HepG2 (cell line): Measurements from ENCODE around the gene SLC25A19. TPM values are rescaled to one million over a fixed set of nuclear protein-coding genes. Genes with fewer than 3 reads are reported as not detected.

Experiments used
- GATAD1 ChIP-seq: IDR thresholded peaks from 2 replicates; pipeline ENCODE4 v1.6.1; 2016; ENCODE audit warnings: missing genetic modification reagents, missing compliant biosample characterization
- GPN1 ChIP-seq: sonication (generic); formaldehyde crosslinking; IDR thresholded peaks from 2 replicates; pipeline ENCODE4 v1.5.1; 2020; ENCODE audit warnings: missing genetic modification reagents, borderline replicate concordance
- IRF2 ChIP-seq: IDR thresholded peaks from 2 replicates; pipeline ENCODE4 v1.6.1; 2018; ENCODE audit warnings: missing genetic modification reagents, missing compliant biosample characterization
- MIER3 ChIP-seq: IDR thresholded peaks from 2 replicates; pipeline ENCODE4 v1.6.1; 2016; ENCODE audit warnings: missing compliant biosample characterization, borderline replicate concordance
- NFIB ChIP-seq: sonication (generic); formaldehyde crosslinking; IDR thresholded peaks from 2 replicates; pipeline ENCODE4 v1.9.0; 2021; ENCODE audit warnings: missing genetic modification reagents, mild to moderate bottlenecking, borderline replicate concordance
- NONO ChIP-seq, 2 experiments: fragments of 450-650 bp in 1 of 2; sonication (generic) in 1 of 2; formaldehyde crosslinking in 1 of 2; IDR thresholded peaks in 1 of 2; conservative IDR thresholded peaks in 1 of 2; 2 replicates each; pipeline versions ENCODE4 v1.6.1 to v1.8.0; 2017 to 2022; ENCODE audit warnings: mild to moderate bottlenecking in 1 of 2, missing genetic modification reagents in 1 of 2, moderate library complexity in 1 of 2
- PAF1 ChIP-seq: IDR thresholded peaks from 2 replicates; pipeline ENCODE4 v1.6.1; 2016; ENCODE audit warnings: missing genetic modification reagents, missing compliant biosample characterization
- PCBP1 ChIP-seq: fragments of 200-400 bp; formaldehyde crosslinking; IDR thresholded peaks from 2 replicates; pipeline ENCODE4 v1.6.1; 2017; ENCODE audit warnings: mild to moderate bottlenecking, low read depth, low read length, borderline replicate concordance
- RBAK ChIP-seq: sonication (generic); formaldehyde crosslinking; IDR thresholded peaks from 2 replicates; pipeline ENCODE4 v1.5.1; 2020; ENCODE audit warnings: mild to moderate bottlenecking, missing genetic modification reagents
- SIX4 ChIP-seq: sonication (generic); formaldehyde crosslinking; IDR thresholded peaks from 2 replicates; pipeline ENCODE4 v1.4.0; 2020; ENCODE audit warnings: missing genetic modification reagents
- SMC3 ChIP-seq: IDR thresholded peaks from 2 replicates; pipeline ENCODE4 v1.6.1; 2011; ENCODE audit warnings: low read length, improper control_type of control experiment
- TMF1 ChIP-seq: sonication (generic); formaldehyde crosslinking; IDR thresholded peaks from 2 replicates; pipeline ENCODE4 v1.8.1; 2022; ENCODE audit warnings: low read depth, missing genetic modification reagents
- YY1 ChIP-seq: IDR thresholded peaks from 2 replicates; pipeline ENCODE4 v1.6.1; 2011; ENCODE audit warnings: low read length, low read depth, moderate library complexity, mild to moderate bottlenecking; ENCODE audit not compliant: insufficient read depth, insufficient replicate concordance
- ZBTB7B ChIP-seq: sonication (generic); formaldehyde crosslinking; IDR thresholded peaks from 2 replicates; pipeline ENCODE4 v1.4.0; 2020; ENCODE audit warnings: missing genetic modification reagents
- ZNF251 ChIP-seq: sonication (generic); formaldehyde crosslinking; IDR thresholded peaks from 2 replicates; pipeline ENCODE4 v1.9.0; 2021; ENCODE audit warnings: mild to moderate bottlenecking, missing genetic modification reagents
- ZNF317 ChIP-seq: sonication (generic); formaldehyde crosslinking; IDR thresholded peaks from 2 replicates; pipeline ENCODE4 v1.5.0; 2020; ENCODE audit warnings: mild to moderate bottlenecking, missing genetic modification reagents
- ZNF343 ChIP-seq: sonication (generic); formaldehyde crosslinking; IDR thresholded peaks from 2 replicates; pipeline ENCODE4 v1.4.0; 2020; ENCODE audit warnings: mild to moderate bottlenecking, missing genetic modification reagents
- ZNF432 ChIP-seq: sonication (generic); formaldehyde crosslinking; IDR thresholded peaks from 2 replicates; pipeline ENCODE4 v1.5.0; 2020; ENCODE audit warnings: missing genetic modification reagents, mild to moderate bottlenecking, borderline replicate concordance
- ZNF460 ChIP-seq: sonication (generic); formaldehyde crosslinking; IDR thresholded peaks from 2 replicates; pipeline ENCODE4 v1.5.1; 2020; ENCODE audit warnings: missing genetic modification reagents, mild to moderate bottlenecking, borderline replicate concordance
- ZNF501 ChIP-seq: sonication (generic); formaldehyde crosslinking; IDR thresholded peaks from 2 replicates; pipeline ENCODE4 v1.5.1; 2020; ENCODE audit warnings: mild to moderate bottlenecking, moderate library complexity, missing genetic modification reagents
- ZNF577 ChIP-seq: sonication (generic); formaldehyde crosslinking; IDR thresholded peaks from 2 replicates; pipeline ENCODE4 v1.4.0; 2020; ENCODE audit warnings: mild to moderate bottlenecking, low read depth, missing genetic modification reagents, borderline replicate concordance
- ZNF580 ChIP-seq: IDR thresholded peaks from 2 replicates; pipeline ENCODE4 v1.6.1; 2016; ENCODE audit warnings: low read depth, borderline replicate concordance
- ZNF619 ChIP-seq: sonication (generic); formaldehyde crosslinking; IDR thresholded peaks from 2 replicates; pipeline ENCODE4 v1.4.0; 2020; ENCODE audit warnings: mild to moderate bottlenecking, missing genetic modification reagents
- ZNF660 ChIP-seq: sonication (generic); formaldehyde crosslinking; IDR thresholded peaks from 2 replicates; pipeline ENCODE4 v1.5.1; 2020; ENCODE audit warnings: mild to moderate bottlenecking, low read depth, missing genetic modification reagents, borderline replicate concordance
- ZNF772 ChIP-seq: sonication (generic); formaldehyde crosslinking; IDR thresholded peaks from 2 replicates; pipeline ENCODE4 v1.5.0; 2020; ENCODE audit warnings: mild to moderate bottlenecking, missing genetic modification reagents
- ZNF816 ChIP-seq: sonication (generic); formaldehyde crosslinking; IDR thresholded peaks from 2 replicates; pipeline ENCODE4 v1.8.0; 2022; ENCODE audit warnings: missing genetic modification reagents, mild to moderate bottlenecking, borderline replicate concordance
- ZSCAN29 ChIP-seq: sonication (generic); formaldehyde crosslinking; conservative IDR thresholded peaks from 2 replicates; pipeline ENCODE4 v1.4.0; 2020; ENCODE audit warnings: mild to moderate bottlenecking, missing genetic modification reagents
- polyA plus RNA-seq, 8 experiments: library from polyadenylated mRNA; depleted of rRNA in 3 of 8; stranded (reverse) in 7 of 8; unstranded in 1 of 8; fragments of >200 nt; fragmentation: Illumina TruSeq in 4 of 8; extraction: Trizol in 4 of 8; gene quantifications; 2 replicates each; pipeline versions ENCODE4 v1.2.1 to v1.2.3, GENCODE V29; 2011 to 2016; ENCODE audit warnings: low read depth in 4 of 8, missing spikeins in 1 of 8, mixed read lengths in 1 of 8; ENCODE audit not compliant: insufficient read depth in 1 of 8
- total RNA-seq, 5 experiments: library from RNA; depleted of rRNA; stranded (reverse); fragments of >200 nt; fragmentation: Illumina TruSeq; extraction: Trizol; gene quantifications; 2 replicates each; pipeline ENCODE4 v1.2.3, GENCODE V29; 2016; ENCODE audit warnings: low read depth in 1 of 5
- TF ChIP-seq, protein P1 (sequence below): sonication (generic); formaldehyde crosslinking; IDR thresholded peaks from 2 replicates; pipeline ENCODE4 v1.5.1; 2020; ENCODE audit warnings: mild to moderate bottlenecking, missing genetic modification reagents
- TF ChIP-seq, protein P2 (sequence below): IDR thresholded peaks from 2 replicates; pipeline ENCODE4 v1.6.1; 2016; ENCODE audit warnings: mild to moderate bottlenecking

Gene SLC25A19
- total and polyA plus RNA-seq, 2 of the 13 experiments (the other 11 are each of a cell fraction or from before 2014, with no cell fraction given): 24.4 to 41.4 TPM

- TF ChIP-seq RBAK (CRISPR knock-in tag) (no peak), ZNF660 (no peak), YY1 (peak; percentile 32), ZNF580 (CRISPR knock-in tag) (no peak), ZNF619 (CRISPR knock-in tag) (no peak), TMF1 (CRISPR knock-in tag) (no peak), ZNF816 (CRISPR knock-in tag) (no peak), ZNF772 (CRISPR knock-in tag) (no peak), ZNF251 (CRISPR knock-in tag) (no peak), SIX4 (no peak), GATAD1 (CRISPR knock-in tag) (no peak), IRF2 (CRISPR knock-in tag) (no peak), ZSCAN29 (CRISPR knock-in tag) (no peak), NFIB (no peak), GPN1 (CRISPR knock-in tag) (no peak), ZNF577 (CRISPR knock-in tag) (no peak), NONO (IDR thresholded peaks at IDR 0.05) (no peak), NONO (CRISPR knock-in tag; conservative IDR thresholded peaks at IDR 0.05) (peak; percentile 59; the same call in 1 of the 2 replicates), PCBP1 (no peak), ZNF317 (CRISPR knock-in tag) (no peak), PAF1 (no peak), MIER3 (CRISPR knock-in tag) (no peak), ZBTB7B (CRISPR knock-in tag) (no peak), ZNF460 (no peak), ZNF343 (CRISPR knock-in tag) (no peak), ZNF432 (CRISPR knock-in tag) (no peak), ZNF501 (CRISPR knock-in tag) (peak; percentile 43; the same call in 1 of the 2 replicates), SMC3 (peak; percentile 81)
- TF ChIP-seq, protein P1, sequence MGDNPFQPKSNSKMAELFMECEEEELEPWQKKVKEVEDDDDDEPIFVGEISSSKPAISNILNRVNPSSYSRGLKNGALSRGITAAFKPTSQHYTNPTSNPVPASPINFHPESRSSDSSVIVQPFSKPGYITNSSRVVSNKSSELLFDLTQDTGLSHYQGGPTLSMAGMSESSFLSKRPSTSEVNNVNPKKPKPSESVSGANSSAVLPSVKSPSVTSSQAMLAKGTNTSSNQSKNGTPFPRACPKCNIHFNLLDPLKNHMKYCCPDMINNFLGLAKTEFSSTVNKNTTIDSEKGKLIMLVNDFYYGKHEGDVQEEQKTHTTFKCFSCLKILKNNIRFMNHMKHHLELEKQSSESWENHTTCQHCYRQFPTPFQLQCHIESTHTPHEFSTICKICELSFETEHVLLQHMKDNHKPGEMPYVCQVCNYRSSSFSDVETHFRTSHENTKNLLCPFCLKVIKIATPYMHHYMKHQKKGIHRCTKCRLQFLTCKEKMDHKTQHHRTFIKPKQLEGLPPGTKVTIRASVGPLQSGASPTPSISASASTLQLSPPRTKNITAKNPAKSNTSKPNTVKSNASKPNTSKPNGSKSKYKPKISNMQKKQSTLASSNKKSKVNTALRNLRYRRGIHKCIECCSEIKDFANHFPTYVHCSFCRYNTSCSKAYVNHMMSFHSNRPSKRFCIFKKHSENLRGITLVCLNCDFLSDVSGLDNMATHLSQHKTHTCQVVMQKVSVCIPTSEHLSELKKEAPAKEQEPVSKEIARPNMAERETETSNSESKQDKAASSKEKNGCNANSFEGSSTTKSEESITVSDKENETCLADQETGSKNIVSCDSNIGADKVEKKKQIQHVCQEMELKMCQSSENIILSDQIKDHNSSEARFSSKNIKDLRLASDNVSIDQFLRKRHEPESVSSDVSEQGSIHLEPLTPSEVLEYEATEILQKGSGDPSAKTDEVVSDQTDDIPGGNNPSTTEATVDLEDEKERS: no peak
- TF ChIP-seq, protein P2, sequence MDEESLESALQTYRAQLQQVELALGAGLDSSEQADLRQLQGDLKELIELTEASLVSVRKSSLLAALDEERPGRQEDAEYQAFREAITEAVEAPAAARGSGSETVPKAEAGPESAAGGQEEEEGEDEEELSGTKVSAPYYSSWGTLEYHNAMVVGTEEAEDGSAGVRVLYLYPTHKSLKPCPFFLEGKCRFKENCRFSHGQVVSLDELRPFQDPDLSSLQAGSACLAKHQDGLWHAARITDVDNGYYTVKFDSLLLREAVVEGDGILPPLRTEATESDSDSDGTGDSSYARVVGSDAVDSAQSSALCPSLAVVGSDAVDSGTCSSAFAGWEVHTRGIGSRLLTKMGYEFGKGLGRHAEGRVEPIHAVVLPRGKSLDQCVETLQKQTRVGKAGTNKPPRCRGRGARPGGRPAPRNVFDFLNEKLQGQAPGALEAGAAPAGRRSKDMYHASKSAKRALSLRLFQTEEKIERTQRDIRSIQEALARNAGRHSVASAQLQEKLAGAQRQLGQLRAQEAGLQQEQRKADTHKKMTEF (CRISPR knock-in tag): no peak
Observed at GRCh38 chr17:75238684-75239191, 50.5 kb downstream of the SLC25A19 start (continued).
